PC-9 (cell line): Measurements from ENCODE around the gene MICB. TPM values are rescaled to one million over a fixed set of nuclear protein-coding genes. Genes with fewer than 3 reads are reported as not detected.

Source experiments
- BruUV-seq: library from RNA; stranded (reverse); fragments of 400-500 nt; replicated peaks from 2 replicates; lab custom pipeline; 2021; lab: Mats Ljungman, UMichigan
- CTCF ChIA-PET: fragments of 300-600 bp; sonication (Branson Sonifier 250); formaldehyde crosslinking; loops from one replicate; lab custom pipeline; 2022; ENCODE audit warnings: antibody characterized with exemption; lab: Charles Lee
- POLR2A ChIA-PET: fragments of 300-600 bp; sonication (Branson Sonifier 250); formaldehyde crosslinking; loops from one replicate; lab custom pipeline; 2022; ENCODE audit warnings: antibody characterized with exemption; ENCODE audit not compliant: unreplicated experiment; lab: Charles Lee
- DNase-seq, 2 experiments: peaks; one replicate each; pipeline versions ENCODE4 v3.0.0 to v3.0.0-alpha.2; 2015 to 2022; ENCODE audit warnings: mixed read lengths in 1 of 2
- H2AFZ ChIP-seq: fragments of 200-600 bp; sonication (generic); 2 replicates; pipeline ENCODE4 v1.8.1; 2017; ENCODE audit warnings: antibody characterized with exemption
- H3F3A ChIP-seq: fragments of 200-600 bp; sonication (generic); 2 replicates; pipeline ENCODE4 v1.8.1; 2017; ENCODE audit warnings: antibody characterized with exemption, mild to moderate bottlenecking, low read depth; ENCODE audit not compliant: insufficient read depth
- H3K27ac ChIP-seq: fragments of 200-600 bp; sonication (generic); 2 replicates; pipeline ENCODE4 v1.6.1; 2016; ENCODE audit warnings: mixed run types
- H3K27me3 ChIP-seq: fragments of 200-600 bp; sonication (generic); 2 replicates; pipeline ENCODE4 v1.6.1; 2016; ENCODE audit warnings: low read depth, mixed run types; ENCODE audit not compliant: insufficient read depth
- H3K36me3 ChIP-seq: fragments of 200-600 bp; sonication (generic); 2 replicates; pipeline ENCODE4 v1.6.1; 2016; ENCODE audit warnings: low read depth, mixed run types
- H3K4me1 ChIP-seq: fragments of 200-600 bp; sonication (generic); replicated peaks from 2 replicates; pipeline ENCODE4 v1.6.1; 2016; ENCODE audit warnings: mixed run types; ENCODE audit not compliant: insufficient read depth
- H3K4me2 ChIP-seq: fragments of 200-600 bp; sonication (generic); 2 replicates; pipeline ENCODE4 v1.6.1; 2017; ENCODE audit warnings: mixed run types
- H3K4me3 ChIP-seq: fragments of 200-600 bp; sonication (generic); 2 replicates; pipeline ENCODE4 v1.6.1; 2016; ENCODE audit warnings: mixed run types
- H3K79me2 ChIP-seq: fragments of 200-600 bp; sonication (generic); 2 replicates; pipeline ENCODE4 v1.6.1; 2017; ENCODE audit warnings: low read depth, mixed run types
- H3K9me2 ChIP-seq: fragments of 200-600 bp; sonication (generic); 2 replicates; pipeline ENCODE4 v1.8.1; 2017; ENCODE audit warnings: mild to moderate bottlenecking; ENCODE audit not compliant: insufficient read depth
- H3K9me3 ChIP-seq: fragments of 200-600 bp; sonication (generic); 2 replicates; pipeline ENCODE4 v1.8.1; 2016; ENCODE audit warnings: low read depth; ENCODE audit not compliant: insufficient read depth
- H4K20me1 ChIP-seq: fragments of 200-600 bp; sonication (generic); 2 replicates; pipeline ENCODE4 v1.8.1; 2017; ENCODE audit not compliant: insufficient read depth
- EZH2 ChIP-seq: fragments of 200-600 bp; sonication (generic); IDR thresholded peaks from 2 replicates; pipeline ENCODE4 v1.8.0; 2017; ENCODE audit warnings: antibody characterized with exemption, low read depth
- intact Hi-C: fragments of 100-400 bp; cut with micrococcal nuclease; formaldehyde crosslinking; loops from one replicate; pipeline ENCODE4 v1.10.0; 2022; ENCODE audit not compliant: unreplicated experiment
- total RNA-seq: library from RNA; stranded (reverse); gene quantifications from 2 replicates; pipeline ENCODE4 v1.2.3, GENCODE V29; 2021
- TF ChIP-seq, protein P1 (sequence below): fragments of 200-600 bp; sonication (generic); conservative IDR thresholded peaks from 2 replicates; pipeline ENCODE4 v1.6.1; 2017; ENCODE audit warnings: mixed run types, antibody characterized with exemption, mild to moderate bottlenecking, moderate library complexity

MICB gene
- total RNA-seq, 1 experiment from 2014 or later: 37.8 TPM

- Histone ChIP-seq H3K4me3 (no peak overlapping the region), H2AFZ (no peak overlapping the region), H3K27me3 (no peaks in the 10 kb centered on the region), H3K27ac (no peak overlapping the region), H3K9me2 (no peaks in the 10 kb centered on the region), H4K20me1 (peaks cover 11% of the 10 kb centered on the region; the same call in 1 of the 2 replicates), H3F3A (peaks cover 21% of the 10 kb centered on the region), H3K4me2 (no peak overlapping the region), H3K4me1 (0 out of 2 replicates have a peak, but pooled peaks cover 7% of the 10 kb centered on the region), H3K9me3 (no peaks in the 10 kb centered on the region), H3K79me2 (no peaks in the 10 kb centered on the region), H3K36me3 (peaks cover under 1% of the 10 kb centered on the region; the same call in 1 of the 2 replicates)
- ChIA-PET CTCF (no interaction called here), POLR2A (interaction anchor here (0.6 kb wide), 1 partner anchor 1898 kb away, joined by 3 read pairs; no protein-coding TSS in a partner anchor)
- no peak for DNase-seq
- no TSS peak for BruUV-seq
- intact Hi-C loops: loop anchor here (5.0 kb wide), 1 partner anchor 33 kb away; no protein-coding TSS in a partner anchor
- TF ChIP-seq, protein P1, sequence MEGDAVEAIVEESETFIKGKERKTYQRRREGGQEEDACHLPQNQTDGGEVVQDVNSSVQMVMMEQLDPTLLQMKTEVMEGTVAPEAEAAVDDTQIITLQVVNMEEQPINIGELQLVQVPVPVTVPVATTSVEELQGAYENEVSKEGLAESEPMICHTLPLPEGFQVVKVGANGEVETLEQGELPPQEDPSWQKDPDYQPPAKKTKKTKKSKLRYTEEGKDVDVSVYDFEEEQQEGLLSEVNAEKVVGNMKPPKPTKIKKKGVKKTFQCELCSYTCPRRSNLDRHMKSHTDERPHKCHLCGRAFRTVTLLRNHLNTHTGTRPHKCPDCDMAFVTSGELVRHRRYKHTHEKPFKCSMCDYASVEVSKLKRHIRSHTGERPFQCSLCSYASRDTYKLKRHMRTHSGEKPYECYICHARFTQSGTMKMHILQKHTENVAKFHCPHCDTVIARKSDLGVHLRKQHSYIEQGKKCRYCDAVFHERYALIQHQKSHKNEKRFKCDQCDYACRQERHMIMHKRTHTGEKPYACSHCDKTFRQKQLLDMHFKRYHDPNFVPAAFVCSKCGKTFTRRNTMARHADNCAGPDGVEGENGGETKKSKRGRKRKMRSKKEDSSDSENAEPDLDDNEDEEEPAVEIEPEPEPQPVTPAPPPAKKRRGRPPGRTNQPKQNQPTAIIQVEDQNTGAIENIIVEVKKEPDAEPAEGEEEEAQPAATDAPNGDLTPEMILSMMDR: no peak
- no peak for TF ChIP-seq EZH2
Observed at GRCh38 chr6:31525553-31525931, 27.6 kb downstream of the MICB start.

DNA sequence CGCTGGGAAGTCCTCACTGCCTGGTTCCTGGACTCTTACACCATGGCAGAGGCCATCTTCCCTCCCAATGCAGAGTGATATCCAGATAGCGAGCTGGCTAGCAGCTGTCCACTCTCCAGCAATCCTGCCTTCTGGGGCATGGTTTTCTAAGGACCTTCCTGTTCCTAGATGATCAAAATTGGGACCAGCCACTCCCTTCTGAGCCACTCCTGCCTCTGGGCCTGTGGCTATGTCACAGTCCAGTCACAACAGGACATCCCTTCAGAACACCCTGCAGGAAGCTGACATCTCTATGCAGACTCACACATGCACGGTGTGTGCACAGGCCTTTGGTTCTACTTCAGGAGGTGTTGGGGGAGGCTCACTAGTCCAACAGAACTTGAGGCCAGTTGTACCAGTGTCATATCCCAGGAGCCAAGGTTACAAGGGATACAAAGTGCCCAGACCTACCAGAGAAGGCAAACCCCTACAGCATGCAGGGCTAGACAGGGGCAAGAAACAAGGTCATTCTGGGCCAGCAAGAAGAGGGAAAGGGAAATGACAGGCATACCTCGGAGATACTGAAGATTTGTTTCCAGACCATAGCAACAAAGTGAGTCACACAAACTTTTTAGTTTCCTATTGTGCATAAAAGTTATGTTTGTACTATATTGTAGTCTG, 28.1 kb downstream of the MICB start:
- BruUV-seq: no TSS peak
- no peak overlapping the region for H3K4me2 ChIP-seq
- 0 out of 2 replicates have a peak, but pooled peaks cover 7% of the 10 kb centered on the region for H3K4me1 ChIP-seq
- no peak for DNase-seq
- peaks cover 6% of the 10 kb centered on the region; the same call in 1 of the 2 replicates for H3K36me3 ChIP-seq
- peaks cover 26% of the 10 kb centered on the region for H3F3A ChIP-seq
- H3K9me3 ChIP-seq: no peaks in the 10 kb centered on the region
- H4K20me1 ChIP-seq: peaks cover 16% of the 10 kb centered on the region; the same call in 1 of the 2 replicates
- intact Hi-C loops: loop anchor here (5.0 kb wide), 1 partner anchor 34 kb away; no protein-coding TSS in a partner anchor
- TF ChIP-seq EZH2: no peak
- TF ChIP-seq, protein P1: no peak
- ChIA-PET CTCF (interaction anchor here (0.6 kb wide), 1 partner anchor 30 kb away, joined by 3 read pairs; no protein-coding TSS in a partner anchor), POLR2A (interaction anchor here (0.6 kb wide), 1 partner anchor 1898 kb away, joined by 3 read pairs; no protein-coding TSS in a partner anchor)
- H3K4me3 ChIP-seq: no peak overlapping the region
- no peaks in the 10 kb centered on the region for H3K79me2 ChIP-seq
- no peaks in the 10 kb centered on the region for H3K27me3 ChIP-seq
- H2AFZ ChIP-seq: no peak overlapping the region
- H3K27ac ChIP-seq: no peak overlapping the region
- H3K9me2 ChIP-seq: no peaks in the 10 kb centered on the region

DNA sequence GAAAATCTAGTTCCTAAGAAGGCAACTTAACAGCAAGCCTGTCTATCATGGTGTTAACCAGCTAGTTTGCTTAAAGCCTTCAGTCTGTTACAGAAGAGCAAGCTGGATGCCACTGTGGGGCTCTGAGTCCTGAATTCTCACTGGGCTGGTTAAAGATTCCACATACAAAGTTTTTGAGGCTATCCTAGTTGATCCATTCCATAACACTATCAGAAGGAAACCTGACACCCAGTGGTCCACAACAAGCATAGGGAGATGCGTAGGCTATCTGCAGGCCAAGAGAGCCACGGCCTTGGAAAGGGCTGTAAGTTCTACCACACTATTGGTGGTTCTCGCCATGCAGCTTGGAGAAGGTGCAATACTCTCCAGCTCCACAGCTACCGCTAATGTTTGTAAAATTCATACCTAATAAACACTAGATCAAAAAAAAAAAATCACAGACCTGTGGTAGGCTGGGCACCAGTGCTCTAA, 30.4 kb downstream of the MICB start:
- H4K20me1 ChIP-seq: peaks cover 37% of the 10 kb centered on the region
- POLR2A ChIA-PET: interaction anchor here (0.6 to 0.7 kb wide), 2 partner anchors 33 to 1434 kb away, joined by 3 to 4 read pairs; no protein-coding TSS in a partner anchor
- CTCF ChIA-PET: interaction anchor here (0.7 kb wide), 1 partner anchor 646 kb away, joined by 9 read pairs; no protein-coding TSS in a partner anchor

More for the DNA sequence above, 30.4 kb downstream of the MICB start:
- Histone ChIP-seq H3K4me1 (0 out of 2 replicates have a peak, but pooled peaks cover 7% of the 10 kb centered on the region), H2AFZ (no peak overlapping the region), H3K27me3 (no peaks in the 10 kb centered on the region), H3K79me2 (0 out of 2 replicates have a peak, but pooled peaks cover under 1% of the 10 kb centered on the region), H3F3A (peaks cover 47% of the 10 kb centered on the region), H3K9me2 (no peaks in the 10 kb centered on the region), H3K4me3 (no peak overlapping the region), H3K9me3 (no peaks in the 10 kb centered on the region), H3K4me2 (no peak overlapping the region), H3K36me3 (peaks cover 25% of the 10 kb centered on the region), H3K27ac (no peak overlapping the region)
- no peak for TF ChIP-seq EZH2
- TF ChIP-seq, protein P1: no peak
- BruUV-seq: no TSS peak
- DNase-seq: no peak
- intact Hi-C loops: loop anchor here (5.0 kb wide), 1 partner anchor 36 kb away; no protein-coding TSS in a partner anchor
